Activated T-cell treated with anti-CD3 and anti-CD28 coated beads for 1 hour (primary cell): ENCODE results near the gene OSBPL2.

Experiments used
- DNase-seq: peaks from one replicate; pipeline ENCODE4 v3.0.0-alpha.2; 2020; ENCODE audit warnings: low read depth

The OSBPL2 gene

GRCh38 chr20:62237801-62238568 is at the start of gene OSBPL2:
OSBPL2 (plus strand) TSS chr20:62238521; CDS start chr20:62256185, 17,664 bp downstream.
- peak; percentile 100 for DNase-seq

- no peak for DNase-seq
Observed at GRCh38 chr20:62190639-62191411, 47.5 kb upstream of the OSBPL2 start.

- no peak for DNase-seq
Observed at GRCh38 chr20:62191781-62192559, 46.4 kb upstream of the OSBPL2 start.

GRCh38 chr20:62192635-62193034 is 45.7 kb upstream of the OSBPL2 start:
- no peak for DNase-seq

GRCh38 chr20:62193079-62194025 is 45.0 kb upstream of the OSBPL2 start:
- no peak for DNase-seq

DNA sequence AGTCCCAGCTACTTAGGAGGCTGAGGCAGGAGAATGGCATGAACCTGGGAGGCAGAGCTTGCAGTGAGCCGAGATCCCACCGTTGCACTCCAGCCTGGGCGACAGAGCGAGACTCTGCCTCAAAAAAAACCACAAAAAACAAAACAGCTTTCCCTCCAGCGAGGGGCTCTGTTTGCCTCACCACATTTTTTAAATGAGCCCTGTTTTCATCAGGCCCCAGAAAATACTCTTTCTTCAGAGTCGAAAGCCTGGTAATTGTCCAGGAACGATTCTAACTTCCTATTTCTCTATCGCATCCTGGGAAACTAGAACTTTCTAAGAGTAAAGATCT is 43.3 kb upstream of the OSBPL2 start:
- DNase-seq, result no peak

- no peak for DNase-seq
Observed at GRCh38 chr20:62195736-62196135, 42.6 kb upstream of the OSBPL2 start.

DNA sequence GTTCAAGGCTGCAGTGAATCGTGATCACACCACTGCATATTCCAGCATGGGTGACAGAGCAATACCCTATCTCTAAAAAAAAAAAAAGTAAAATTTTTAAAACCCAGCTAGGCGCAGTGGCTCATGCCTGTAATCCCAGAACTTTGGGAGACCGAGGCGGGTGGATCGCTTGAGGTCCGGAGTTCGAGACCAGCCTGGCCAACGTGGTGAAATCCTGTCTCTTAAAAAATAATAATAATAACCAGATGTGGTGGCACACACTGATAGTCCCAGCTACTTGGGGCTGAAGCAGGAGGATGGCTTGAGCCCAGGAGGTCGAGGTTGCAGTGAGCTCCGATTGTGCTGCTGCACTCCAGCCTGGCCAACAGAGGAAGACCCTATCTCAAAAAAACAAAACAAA is 42.0 kb upstream of the OSBPL2 start:
- DNase-seq, result no peak

DNA sequence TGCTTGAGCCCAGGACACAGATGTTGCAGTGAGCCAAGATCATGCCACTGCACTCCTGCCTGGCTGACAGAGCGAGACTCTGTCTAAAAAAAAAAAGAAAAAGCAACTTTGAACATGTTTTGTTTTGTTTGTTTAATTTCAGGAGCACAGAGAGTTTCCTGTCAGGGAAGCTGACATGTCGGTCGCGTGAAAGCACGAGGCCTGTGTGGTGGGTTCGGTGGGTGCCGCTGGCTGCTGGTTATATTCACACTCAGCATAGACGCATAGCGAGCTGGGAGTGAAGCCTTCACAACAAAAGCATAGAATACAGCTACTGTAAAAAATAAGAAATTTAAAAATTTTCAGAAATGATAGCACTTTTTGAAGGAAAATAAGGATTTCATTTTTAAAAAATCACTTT is 41.0 kb upstream of the OSBPL2 start:
- no peak for DNase-seq

DNA sequence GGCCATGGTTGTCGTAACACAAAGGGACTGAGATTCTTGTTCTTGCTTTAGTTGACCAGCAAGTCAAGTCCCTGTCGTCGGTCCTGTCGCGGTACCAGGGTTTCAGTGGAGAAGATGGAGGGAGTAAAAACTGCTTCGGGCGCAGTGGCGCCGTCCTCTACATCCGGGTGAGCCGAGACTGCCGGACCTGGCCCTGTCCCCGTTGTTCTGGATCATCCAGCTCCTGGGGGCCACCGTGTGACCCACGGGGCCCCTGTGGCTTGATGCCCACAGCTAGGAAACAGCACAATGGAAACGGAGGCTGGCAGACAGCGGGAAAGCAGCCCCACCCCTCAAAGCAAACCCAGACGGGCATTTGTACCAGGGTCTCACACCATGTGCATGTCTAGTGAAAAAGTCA is 40.5 kb upstream of the OSBPL2 start:
- DNase-seq, result no peak

DNA sequence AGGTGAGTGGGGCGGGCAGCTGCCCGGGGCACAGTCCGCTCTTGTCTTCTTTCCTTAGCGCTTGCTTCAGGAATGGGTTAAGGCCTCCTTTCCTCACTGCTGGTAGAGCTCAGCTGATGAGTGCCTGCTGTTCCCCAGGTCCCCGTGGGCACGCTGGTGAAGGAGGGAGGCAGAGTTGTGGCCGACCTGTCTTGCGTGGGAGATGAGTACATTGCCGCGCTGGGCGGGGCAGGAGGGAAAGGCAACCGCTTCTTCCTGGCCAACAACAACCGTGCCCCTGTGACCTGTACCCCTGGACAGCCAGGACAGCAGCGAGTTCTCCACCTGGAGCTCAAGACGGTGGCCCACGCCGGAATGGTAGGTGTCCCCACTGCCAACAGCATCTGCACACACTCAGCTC is 39.8 kb upstream of the OSBPL2 start:
- no peak for DNase-seq

DNA sequence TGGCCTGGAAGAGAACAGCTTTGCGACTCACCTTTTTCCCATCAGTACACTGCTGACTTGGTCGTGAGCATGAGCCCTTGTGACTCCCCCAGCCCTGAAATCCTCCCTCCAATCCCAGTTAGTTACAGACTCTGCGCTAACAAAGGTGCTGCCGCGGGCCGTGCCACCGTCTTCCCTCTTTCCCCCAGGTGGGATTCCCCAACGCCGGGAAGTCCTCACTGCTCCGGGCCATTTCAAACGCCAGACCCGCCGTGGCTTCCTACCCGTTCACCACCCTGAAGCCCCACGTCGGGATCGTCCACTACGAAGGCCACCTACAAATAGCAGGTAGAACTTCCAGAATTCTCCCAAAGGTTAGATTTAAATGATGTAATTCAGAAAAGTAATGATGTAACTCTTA is 39.4 kb upstream of the OSBPL2 start:
- no peak for DNase-seq

DNA sequence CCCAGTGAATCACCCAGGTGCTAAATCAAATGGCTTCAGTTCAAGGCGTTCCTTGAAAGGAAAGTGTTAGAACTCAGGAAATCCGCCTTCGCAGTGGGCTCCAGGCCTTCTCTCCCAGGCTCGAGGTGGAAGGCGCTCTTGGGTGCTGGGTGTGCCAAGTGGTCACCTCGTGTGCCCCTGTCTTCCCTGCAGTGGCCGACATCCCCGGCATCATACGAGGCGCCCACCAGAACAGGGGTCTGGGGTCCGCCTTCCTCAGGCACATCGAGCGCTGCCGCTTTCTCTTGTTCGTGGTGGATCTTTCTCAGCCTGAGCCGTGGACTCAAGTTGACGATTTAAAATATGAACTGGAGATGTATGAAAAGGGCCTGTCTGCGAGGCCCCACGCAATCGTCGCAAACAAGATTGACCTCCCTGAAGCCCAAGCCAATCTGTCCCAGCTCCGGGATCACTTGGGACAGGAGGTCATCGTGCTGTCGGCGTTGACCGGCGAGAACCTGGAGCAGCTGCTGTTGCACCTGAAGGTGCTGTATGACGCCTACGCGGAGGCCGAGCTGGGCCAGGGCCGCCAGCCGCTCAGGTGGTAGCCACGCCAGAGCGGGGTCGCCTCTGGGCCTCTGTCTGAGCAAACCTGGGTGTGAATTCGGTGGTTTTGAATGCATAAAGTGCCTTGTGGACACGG is 37.7 kb upstream of the OSBPL2 start:
- no peak for DNase-seq

- DNase-seq, result no peak
Observed at GRCh38 chr20:62201173-62202082, 36.9 kb upstream of the OSBPL2 start.

- no peak for DNase-seq
Observed at GRCh38 chr20:62202083-62202395, 36.3 kb upstream of the OSBPL2 start.

GRCh38 chr20:62202676-62203377 is 35.5 kb upstream of the OSBPL2 start:
- no peak for DNase-seq

DNA sequence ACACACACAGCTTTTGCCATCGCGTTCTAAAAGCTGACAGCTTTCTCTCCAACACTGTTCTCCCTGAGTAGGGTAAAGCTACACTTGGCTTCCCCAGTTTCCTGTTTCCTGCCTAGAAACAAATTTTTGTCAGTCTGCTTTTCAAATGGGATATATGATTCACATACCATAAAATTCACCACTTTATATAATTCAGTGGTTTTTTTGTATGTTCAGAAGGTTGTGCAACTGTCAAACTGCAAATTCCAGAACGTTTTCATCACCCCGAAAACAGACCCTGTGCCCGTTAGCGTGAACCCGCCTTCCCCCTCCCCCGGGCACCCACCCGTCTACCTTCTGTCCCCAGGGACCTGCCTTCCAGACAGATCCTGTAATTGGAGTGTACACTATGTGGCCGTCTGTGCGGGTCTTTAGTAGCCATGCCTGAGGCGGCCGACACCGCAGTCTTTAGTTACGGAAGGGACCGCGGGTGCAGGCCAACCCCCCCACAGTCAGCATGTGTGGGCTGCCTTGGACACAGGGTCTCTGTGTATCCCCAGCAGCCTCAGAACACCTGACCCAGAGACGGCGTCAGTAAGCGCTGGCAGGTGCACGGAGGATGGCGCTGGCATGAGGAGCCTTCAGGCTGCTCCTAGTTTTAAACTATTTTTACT is 34.8 kb upstream of the OSBPL2 start:
- no peak for DNase-seq

DNA sequence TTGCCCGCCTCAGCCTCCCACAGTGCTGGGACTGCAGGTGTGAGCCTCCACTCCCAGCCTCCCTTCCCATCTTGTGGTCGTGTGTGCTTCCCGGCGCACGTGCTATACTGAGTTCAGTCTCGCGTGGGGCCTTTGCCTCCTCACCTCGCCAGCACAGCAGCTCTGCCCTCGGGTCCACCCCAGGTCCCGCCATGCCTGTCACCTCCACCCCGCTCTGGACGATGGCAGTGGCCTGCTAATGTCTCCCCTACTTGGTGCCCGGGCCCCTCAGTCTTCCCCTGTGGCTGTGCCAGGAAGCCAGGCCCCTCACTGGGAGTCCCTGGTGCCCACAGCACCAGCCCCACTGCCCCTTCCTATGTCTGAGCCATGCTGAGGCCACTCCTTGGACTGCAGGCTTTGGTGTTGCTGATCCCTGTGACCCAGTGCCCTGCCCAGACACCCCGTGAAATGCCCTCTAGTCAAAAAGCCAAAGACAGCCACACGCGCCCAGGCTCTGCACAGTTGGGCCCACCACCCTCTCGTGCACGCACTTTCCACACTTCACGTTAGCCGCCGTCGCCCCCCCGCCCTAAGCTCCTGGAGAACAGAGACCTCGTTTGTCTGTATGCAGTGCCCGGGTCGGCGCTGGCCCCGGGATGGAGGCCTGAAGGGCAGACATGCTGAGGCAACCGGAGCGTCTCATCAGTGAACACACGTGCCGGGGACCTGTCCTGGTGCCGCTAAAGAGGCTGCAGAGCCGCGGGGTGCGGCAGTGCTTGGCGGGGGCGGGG is 32.5 kb upstream of the OSBPL2 start:
- DNase-seq, result no peak
